ENCODE data around the gene TPSB2.
A peak's percentile ranks its signal among the peaks of the same experiment; 100 is the strongest.
"Not testable (repeated sequence)": the region's sequence is repeated elsewhere in the genome, so short reads cannot be mapped to it uniquely, and the experiment has no call there.

Gene TPSB2

DNA sequence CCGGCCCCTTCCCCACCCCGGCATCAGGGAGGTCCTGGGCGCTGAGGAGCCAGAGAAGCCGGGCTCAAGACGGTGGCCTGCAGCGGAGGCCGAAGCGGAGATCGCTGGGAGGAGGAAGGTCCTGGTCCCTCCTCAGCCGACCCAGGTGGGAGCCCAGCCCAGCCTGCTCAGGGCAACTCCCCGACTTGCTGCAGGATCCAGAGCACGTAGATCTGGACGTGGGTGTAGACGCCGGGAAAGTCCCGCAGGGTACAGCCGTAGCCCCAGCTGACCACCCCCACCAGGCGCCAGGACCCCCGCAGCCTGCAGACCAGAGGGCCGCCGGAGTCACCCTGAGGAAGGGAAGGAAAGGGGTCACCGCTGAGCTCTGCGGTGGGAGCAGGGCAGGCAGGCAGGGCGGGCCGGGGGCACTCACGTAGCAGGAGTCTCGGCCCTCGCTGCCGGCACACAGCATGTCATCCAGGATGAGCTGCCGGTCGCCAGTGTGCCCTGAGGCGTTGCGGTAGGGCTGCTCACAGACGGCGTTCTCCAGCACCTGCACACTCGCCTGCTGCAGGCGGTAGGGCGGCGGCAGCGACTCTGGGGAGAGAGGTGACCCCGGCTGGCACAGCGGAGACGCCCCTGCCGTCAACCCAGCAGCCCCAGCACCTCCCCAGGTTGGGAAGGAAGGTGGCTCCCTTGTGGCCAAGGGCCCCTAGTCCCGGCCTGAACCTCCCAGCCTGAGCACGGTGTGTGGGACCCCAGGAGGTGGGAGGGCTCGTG is 31.3 kb upstream of the TPSB2 start:
- DNase-seq, result no peak

DNA sequence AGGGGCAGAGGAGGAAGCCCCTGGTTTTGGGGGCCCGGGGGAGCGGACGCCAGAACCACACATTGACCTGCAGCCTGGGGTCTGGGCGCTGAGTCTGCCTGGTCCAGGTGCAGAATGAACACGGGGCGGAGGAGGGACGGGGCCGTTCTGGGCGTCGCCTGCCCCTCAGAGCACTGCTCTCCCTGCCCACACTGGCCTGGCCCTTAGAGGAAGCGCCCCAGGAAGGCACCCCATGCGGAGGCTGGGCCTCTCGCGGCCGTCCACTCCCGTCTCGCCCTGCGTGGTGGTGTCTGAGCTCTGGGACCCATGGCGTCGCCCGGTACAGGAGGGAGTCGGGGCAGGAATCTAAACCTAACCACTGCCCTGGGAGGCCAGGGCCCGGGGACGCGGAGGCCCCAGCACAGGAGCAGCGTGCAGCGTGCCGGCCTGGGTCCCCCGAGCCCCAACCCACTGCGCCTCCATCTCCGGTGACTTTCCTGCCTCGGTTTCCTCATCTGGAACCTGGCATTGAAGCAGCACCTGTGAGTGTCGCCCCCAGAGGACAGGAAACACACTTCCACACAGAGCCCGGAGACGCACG is 30.2 kb upstream of the TPSB2 start:
- no peak for DNase-seq

GRCh38 chr16:1259760-1260068 is 29.7 kb upstream of the TPSB2 start:
- no peak for DNase-seq

DNA sequence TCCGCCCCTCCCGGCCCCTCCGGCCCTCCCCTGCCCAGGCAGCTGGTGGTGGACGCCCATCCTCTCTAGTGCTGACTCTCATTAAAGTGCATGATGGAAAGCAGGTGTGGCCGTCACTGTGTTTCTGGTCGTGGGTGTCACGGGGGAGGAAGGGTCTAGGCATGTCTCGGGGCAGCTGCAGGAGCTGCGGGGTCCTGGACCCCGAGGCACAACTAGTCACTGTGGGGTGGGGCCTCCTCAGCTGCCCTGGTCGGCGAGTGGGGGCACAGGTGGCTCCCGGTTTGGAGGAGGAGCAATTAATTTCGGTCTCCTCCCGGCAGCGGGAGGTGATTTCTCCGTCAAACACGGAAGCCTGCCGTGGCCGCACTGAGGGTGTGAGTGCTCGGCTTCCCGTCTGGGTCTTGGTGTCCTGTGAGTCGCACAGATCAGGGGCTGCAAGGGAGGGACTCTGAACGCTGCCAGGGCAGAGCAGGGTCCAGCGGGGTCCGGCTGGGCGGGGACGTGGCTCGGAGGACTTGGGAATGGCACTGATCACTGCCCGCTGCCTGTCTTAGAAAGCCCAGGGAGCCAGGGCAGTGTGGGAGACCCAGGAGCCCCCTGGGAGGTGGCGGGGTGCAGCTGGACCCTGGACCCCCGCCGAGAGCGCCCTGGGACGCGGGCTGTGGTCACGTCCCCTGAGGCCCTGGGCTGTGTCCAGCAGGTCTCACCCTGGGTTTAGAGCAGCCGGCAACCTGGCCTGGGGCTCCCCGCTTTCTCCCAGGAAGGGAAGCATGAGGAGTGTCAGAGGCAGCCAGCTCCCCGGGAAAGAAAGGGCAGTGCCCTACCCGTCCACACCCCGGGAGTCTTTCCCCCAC is 29.1 kb upstream of the TPSB2 start:
- DNase-seq, result no peak

- DNase-seq, result no peak
Measured at GRCh38 chr16:1258225-1258600, 28.2 kb upstream of the TPSB2 start.

DNA sequence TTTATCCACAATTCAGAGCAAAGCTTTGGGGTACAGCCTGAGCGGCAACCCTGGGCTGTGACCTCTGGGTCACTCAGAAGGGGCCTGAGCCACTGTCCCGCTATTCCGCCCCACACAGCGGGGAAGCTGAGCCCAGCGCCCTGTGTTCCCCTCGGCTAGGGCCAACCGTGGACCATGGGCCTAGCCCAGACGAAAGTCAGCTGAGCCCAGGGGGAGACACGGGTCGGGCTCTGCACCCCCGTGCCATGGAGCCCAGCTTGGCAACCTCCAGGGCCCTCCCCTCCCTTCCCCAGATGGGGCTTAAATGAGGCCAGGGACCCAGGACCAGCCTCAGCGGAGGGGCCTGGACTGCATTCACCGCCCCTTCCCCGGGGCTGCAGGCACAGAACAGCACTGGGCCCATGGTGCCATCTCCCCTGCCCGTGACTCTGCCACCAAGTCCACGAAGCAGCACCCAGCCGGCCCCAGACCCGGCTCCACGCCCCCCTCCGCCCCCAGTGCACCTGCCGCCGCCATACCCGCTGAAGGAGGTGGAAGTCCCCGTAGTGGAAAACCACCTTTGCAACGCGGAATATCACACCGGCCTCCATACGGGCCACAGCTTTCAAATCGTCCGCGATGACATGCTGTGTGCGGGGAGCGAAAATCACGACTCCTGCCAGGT is 27.7 kb upstream of the TPSB2 start:
- DNase-seq, result no peak

- DNase-seq, result no peak
Measured at GRCh38 chr16:1256874-1257322, 26.9 kb upstream of the TPSB2 start.

- not testable (repeated sequence) for DNase-seq
Measured at GRCh38 chr16:1256296-1256873, 26.4 kb upstream of the TPSB2 start.

- DNase-seq, result not testable (repeated sequence)
Measured at GRCh38 chr16:1255276-1256122, 25.5 kb upstream of the TPSB2 start, which contains the start of gene TPSD1. Gene TPSD1 (plus strand): TSS chr16:1256069. CDS start chr16:1256281, 212 bp downstream.

- not testable (repeated sequence) for DNase-seq
Measured at GRCh38 chr16:1254821-1255220, 24.8 kb upstream of the TPSB2 start.

GRCh38 chr16:1253701-1254364 is 23.8 kb upstream of the TPSB2 start:
- DNase-seq, result not testable (repeated sequence)

DNA sequence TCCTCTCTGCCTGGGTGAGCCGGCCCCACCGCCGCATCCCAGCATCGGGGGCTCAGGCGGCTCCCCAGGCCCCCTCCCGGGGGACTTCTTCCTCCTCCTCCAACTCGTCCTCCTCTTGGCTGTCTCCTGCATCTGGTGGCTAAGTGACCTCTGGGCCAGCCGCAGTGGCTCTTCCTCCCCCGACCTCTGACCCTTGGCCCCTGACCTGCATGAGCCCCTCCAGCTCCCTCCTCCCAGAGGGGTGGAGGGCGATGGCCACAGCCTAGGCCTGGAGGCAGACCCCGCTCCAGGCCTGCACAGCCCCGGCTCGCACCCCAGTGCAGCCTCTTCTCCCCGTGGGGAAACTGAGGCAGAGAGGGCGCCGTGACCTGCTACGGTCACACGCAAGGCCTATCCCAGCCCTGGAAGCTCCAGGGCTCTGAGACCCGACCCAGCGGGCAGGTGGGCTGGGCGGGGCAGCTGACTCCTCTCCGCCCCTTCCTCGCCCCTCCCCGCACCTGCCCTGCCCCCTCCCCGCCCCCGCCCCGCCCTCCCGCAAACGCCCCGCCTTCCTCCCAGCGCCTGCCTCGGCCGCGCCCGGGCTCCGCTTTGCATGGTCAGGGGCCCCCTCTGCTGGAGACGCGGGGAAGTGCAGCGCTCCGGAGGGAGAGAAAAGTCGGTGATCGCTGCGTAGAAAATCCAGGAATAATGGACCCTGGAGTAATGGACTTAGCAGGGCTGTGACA is 19.2 kb upstream of the TPSB2 start:
- not testable (repeated sequence) for DNase-seq

DNA sequence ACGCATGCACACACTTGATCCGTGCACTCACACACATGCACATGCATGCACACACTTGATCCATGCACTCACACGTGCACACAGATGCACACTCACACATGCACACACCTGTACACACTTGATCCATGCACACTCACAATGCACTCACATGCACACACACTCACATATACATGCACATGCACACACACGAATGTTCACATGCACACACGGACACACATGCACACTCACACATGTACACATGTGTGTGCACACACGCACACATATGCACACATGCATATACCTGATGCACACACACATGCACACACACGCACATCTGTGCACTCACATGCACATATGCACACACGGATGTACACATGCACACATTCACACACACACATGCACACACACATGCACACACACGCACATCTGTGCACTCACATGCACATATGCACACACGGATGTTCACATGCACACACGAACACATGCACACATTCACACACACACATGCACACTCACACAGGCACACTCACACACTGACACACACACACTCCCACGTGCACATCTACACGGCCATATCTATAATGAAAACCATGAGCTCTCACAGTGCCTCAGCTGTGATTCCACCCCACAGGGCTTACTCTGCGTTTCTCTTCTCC is 18.0 kb upstream of the TPSB2 start:
- not testable (repeated sequence) for DNase-seq

- no peak for DNase-seq
Measured at GRCh38 chr16:1245452-1246020, 15.6 kb upstream of the TPSB2 start.

DNA sequence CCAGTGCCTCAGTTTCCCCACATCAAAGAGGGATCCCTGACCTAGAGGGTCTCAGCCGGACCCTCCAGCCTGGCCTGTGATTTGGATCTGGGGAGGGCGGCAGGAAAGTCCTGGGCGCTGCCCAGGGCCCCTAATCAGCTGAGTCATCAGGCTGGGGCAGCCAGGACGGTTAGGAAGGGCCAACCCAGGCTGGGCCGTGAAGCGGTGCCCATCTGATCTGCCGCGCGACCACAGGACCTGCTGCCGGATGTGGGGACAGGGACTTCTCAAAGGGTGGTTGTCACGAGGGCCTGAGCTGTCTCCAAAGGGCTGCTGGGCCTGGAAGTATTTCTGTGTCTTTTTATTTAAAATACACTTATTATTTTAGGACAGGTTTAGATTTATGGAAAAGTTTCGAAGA is 14.9 kb upstream of the TPSB2 start:
- DNase-seq, result peak; percentile 12

DNA sequence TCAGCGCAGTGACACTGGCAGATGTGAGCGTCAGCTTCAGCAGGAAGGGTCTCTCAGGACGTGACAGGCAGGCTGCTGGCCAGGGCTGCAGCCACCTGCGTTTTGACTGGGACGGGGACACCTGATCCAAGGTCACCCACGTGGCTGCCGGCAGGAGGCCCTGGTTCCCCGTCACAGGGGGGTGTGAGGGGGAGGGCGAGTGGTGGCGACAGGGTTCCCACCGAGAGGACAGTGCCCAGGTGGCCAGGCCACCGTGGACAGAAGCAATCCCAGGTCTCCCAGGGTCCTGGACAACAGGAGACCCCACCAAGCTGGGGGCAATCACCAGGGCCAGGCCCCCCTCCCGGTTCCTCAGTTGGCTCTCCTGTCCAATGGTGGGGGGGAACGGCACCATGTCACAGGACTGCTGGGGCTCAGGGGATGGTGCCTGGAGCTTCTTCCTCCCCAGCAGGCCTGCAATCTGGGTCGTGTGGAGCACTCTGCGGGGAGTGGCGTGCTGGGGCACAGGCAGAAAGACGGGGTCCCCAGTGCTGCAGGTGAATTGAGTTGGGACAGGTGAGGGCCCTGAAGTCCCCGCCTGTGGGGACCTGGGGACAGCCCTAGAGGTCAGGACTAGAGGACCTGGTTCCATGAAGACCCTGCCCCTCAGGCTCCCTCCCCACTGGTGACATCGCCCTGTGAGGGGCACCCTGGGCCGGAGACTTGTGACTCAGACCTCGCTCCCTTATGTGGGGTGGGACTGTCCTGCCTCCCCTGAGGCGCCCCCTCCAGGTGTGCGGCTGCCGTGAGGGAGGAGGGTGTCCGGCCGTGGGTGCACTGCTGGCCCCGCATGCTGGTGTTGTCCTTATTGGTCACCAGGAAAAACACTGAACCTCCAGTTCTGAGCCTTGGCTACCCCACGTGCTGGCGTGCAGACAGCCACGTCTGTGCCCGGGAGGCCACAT is 14.2 kb upstream of the TPSB2 start:
- DNase-seq, result not testable (repeated sequence)

DNA sequence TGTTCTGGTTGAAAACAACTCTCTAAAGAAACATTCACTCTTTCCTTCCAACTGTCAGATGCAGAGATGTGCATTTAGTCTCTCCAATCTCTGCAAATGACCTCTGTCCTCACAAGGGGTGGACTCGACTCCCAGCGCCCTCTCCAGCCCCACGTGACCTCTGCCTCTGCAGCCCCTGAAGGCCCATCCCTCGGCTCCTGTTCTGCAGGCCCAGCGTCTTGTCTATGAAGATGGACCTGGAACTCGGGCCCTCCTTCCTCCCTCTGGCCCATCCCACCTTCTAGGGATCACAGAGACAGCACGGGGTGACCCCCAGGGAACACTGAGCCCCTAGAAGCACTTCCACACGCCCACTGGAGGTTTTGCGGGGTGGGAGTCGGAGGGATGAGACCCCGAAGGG is 13.4 kb upstream of the TPSB2 start:
- DNase-seq, result not testable (repeated sequence)

DNA sequence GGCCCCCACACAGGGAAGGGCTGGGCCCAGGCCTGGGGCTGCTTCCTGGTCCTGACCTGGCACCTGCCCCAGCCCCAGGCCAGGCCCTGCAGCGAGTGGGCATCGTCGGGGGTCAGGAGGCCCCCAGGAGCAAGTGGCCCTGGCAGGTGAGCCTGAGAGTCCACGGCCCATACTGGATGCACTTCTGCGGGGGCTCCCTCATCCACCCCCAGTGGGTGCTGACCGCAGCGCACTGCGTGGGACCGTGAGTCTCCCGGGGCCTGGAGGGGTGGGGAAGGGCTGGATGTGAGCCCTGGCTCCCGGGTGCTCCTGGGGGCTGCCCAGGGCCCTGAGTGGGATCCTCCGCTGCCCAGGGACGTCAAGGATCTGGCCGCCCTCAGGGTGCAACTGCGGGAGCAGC is 11.1 kb upstream of the TPSB2 start:
- DNase-seq, result not testable (repeated sequence)
